Stimulated activated CD4-positive, alpha-beta T cell treated with anti-CD3 and anti-CD28 coated beads, Interleukin-2, amount 100 ng/mL, for 4 hours (primary cell): ENCODE data around the gene SLC4A3.
A peak's percentile ranks its signal among the peaks of the same experiment; 100 is the strongest.
"Not testable (repeated sequence)": the region's sequence is repeated elsewhere in the genome, so short reads cannot be mapped to it uniquely, and the experiment has no call there.

Experiments
- DNase-seq: peaks from one replicate; pipeline ENCODE4 v3.0.0-alpha.2; 2020; ENCODE audit warnings: low read depth

The SLC4A3 gene

GRCh38 chr2:219681694-219682300, 54.4 kb downstream of the SLC4A3 start:
- no peak for DNase-seq

GRCh38 chr2:219683474-219683873, 56.0 kb downstream of the SLC4A3 start:
- DNase-seq: not testable (repeated sequence)

- DNase-seq: peak; percentile 45
These were observed 57.6 kb downstream of the SLC4A3 start for GRCh38 chr2:219684721-219685689.

- DNase-seq: no peak
These were observed 59.8 kb downstream of the SLC4A3 start for GRCh38 chr2:219687272-219687671.

- no peak for DNase-seq
These were observed 60.6 kb downstream of the SLC4A3 start for GRCh38 chr2:219687882-219688559.

- no peak for DNase-seq
These were observed 61.4 kb downstream of the SLC4A3 start for GRCh38 chr2:219688560-219689445.

- peak; percentile 6 for DNase-seq
These were observed 62.5 kb downstream of the SLC4A3 start for GRCh38 chr2:219689676-219690628.

- no peak for DNase-seq
These were observed 64.1 kb downstream of the SLC4A3 start for GRCh38 chr2:219691571-219691970.
